PFSK-1 (cell line): ENCODE measurements around the gene GPR107.

ENCODE experiments used
- FOXP2 ChIP-seq: optimal IDR thresholded peaks from 2 replicates; pipeline ENCODE3; 2011; ENCODE audit warnings: borderline replicate concordance, control low read depth, inconsistent platforms; ENCODE audit not compliant: insufficient read depth; ENCODE audit errors: extremely low read length, extremely low read depth
- POLR2AphosphoS5 ChIP-seq: IDR thresholded peaks from 2 replicates; pipeline ENCODE4 v1.6.1; 2012; ENCODE audit warnings: low read depth, mild to moderate bottlenecking, control low read depth, low read length, moderate library complexity
- REST ChIP-seq, 2 experiments: IDR thresholded peaks; 2 replicates each; pipeline versions ENCODE4 v1.6.1 to v1.8.0; 2011 to 2012; ENCODE audit warnings: low read depth in 2 of 2, low read length in 2 of 2, control low read depth in 1 of 2, inconsistent platforms in 1 of 2, mild to moderate bottlenecking in 1 of 2, moderate library complexity in 1 of 2; ENCODE audit not compliant: insufficient read depth in 1 of 2
- SIN3A ChIP-seq: IDR thresholded peaks from 2 replicates; pipeline ENCODE4 v1.6.1; 2012; ENCODE audit warnings: mild to moderate bottlenecking, low read length, moderate library complexity, borderline replicate concordance; ENCODE audit not compliant: insufficient read depth
- TAF1 ChIP-seq: IDR thresholded peaks from 2 replicates; pipeline ENCODE4 v1.6.1; 2012; ENCODE audit warnings: low read length, control low read depth, borderline replicate concordance; ENCODE audit not compliant: insufficient read depth

GPR107 gene

GRCh38 chr9:130124085-130124860, 70.6 kb downstream of the GPR107 start:
- TF ChIP-seq REST (IDR thresholded peaks at IDR 0.05; ENCODE audit: insufficient read depth in 1 of 2, low read depth in 2 of 2, low read length in 2 of 2) (no peak), FOXP2 (no peak), TAF1 (no peak), SIN3A (no peak), POLR2AphosphoS5 (no peak)

GRCh38 chr9:130126721-130127433, 73.2 kb downstream of the GPR107 start:
- TF ChIP-seq SIN3A (no peak), POLR2AphosphoS5 (no peak), TAF1 (no peak), REST (IDR thresholded peaks at IDR 0.05; ENCODE audit: insufficient read depth in 1 of 2, low read depth in 2 of 2, low read length in 2 of 2) (no peak), FOXP2 (no peak)

- no peak for TF ChIP-seq SIN3A
- no peak for TF ChIP-seq REST (IDR thresholded peaks at IDR 0.05; ENCODE audit: insufficient read depth in 1 of 2, low read depth in 2 of 2, low read length in 2 of 2)
- no peak for TF ChIP-seq FOXP2
- no peak for TF ChIP-seq TAF1
- TF ChIP-seq POLR2AphosphoS5 = no peak
These were observed 74.5 kb downstream of the GPR107 start for GRCh38 chr9:130128251-130128650.

- TF ChIP-seq POLR2AphosphoS5 (no peak), SIN3A (no peak), FOXP2 (no peak), TAF1 (no peak), REST (IDR thresholded peaks at IDR 0.05; ENCODE audit: insufficient read depth in 1 of 2, low read depth in 2 of 2, low read length in 2 of 2) (no peak)
These were observed 75.2 kb downstream of the GPR107 start for GRCh38 chr9:130128733-130129431.
